Measurements from ENCODE around the gene ZPLD1. TPM values are rescaled to one million over a fixed set of nuclear protein-coding genes. Genes with fewer than 3 reads are reported as not detected.

ZPLD1 gene
- total RNA-seq, 1 donor from 2014 or later, result not detected

- Mint-ChIP-seq H3K4me3 (ENCODE audit: unreplicated experiment) (no peak overlapping the region), H3K4me1 (ENCODE audit: unreplicated experiment) (no peaks in the 10 kb centered on the region), H3K27me3 (ENCODE audit: unreplicated experiment) (peaks cover 12% of the 10 kb centered on the region), H3K9me3 (ENCODE audit: unreplicated experiment) (no peaks in the 10 kb centered on the region), H3K36me3 (ENCODE audit: unreplicated experiment) (no peaks in the 10 kb centered on the region), H3K27ac (ENCODE audit: unreplicated experiment) (no peak overlapping the region)
- TF ChIP-seq CTCF (IDR thresholded peaks at IDR 0.05), result no peak
- DNase-seq (ENCODE audit: extremely low spot score, unreplicated experiment), result no peak
These were observed 49.5 kb downstream of the ZPLD1 start for GRCh38 chr3:102484363-102484762.

GRCh38 chr3:102485701-102486100, 50.9 kb downstream of the ZPLD1 start:
- no peak overlapping the region for H3K27ac Mint-ChIP-seq (ENCODE audit: unreplicated experiment)
- H3K4me1 Mint-ChIP-seq (ENCODE audit: unreplicated experiment), result no peaks in the 10 kb centered on the region
- peaks cover 7% of the 10 kb centered on the region for H3K27me3 Mint-ChIP-seq (ENCODE audit: unreplicated experiment)
- no peak for DNase-seq (ENCODE audit: extremely low spot score, unreplicated experiment)
- TF ChIP-seq CTCF (IDR thresholded peaks at IDR 0.05), result no peak
- no peaks in the 10 kb centered on the region for H3K9me3 Mint-ChIP-seq (ENCODE audit: unreplicated experiment)
- H3K36me3 Mint-ChIP-seq (ENCODE audit: unreplicated experiment), result no peaks in the 10 kb centered on the region
- H3K4me3 Mint-ChIP-seq (ENCODE audit: unreplicated experiment), result no peak overlapping the region

- no peak overlapping the region for H3K27ac Mint-ChIP-seq (ENCODE audit: unreplicated experiment)
- no peaks in the 10 kb centered on the region for H3K36me3 Mint-ChIP-seq (ENCODE audit: unreplicated experiment)
- DNase-seq (ENCODE audit: extremely low spot score, unreplicated experiment), result no peak
- no peak for TF ChIP-seq CTCF (IDR thresholded peaks at IDR 0.05)
- H3K9me3 Mint-ChIP-seq (ENCODE audit: unreplicated experiment), result peaks cover 3% of the 10 kb centered on the region
- peaks cover 4% of the 10 kb centered on the region for H3K27me3 Mint-ChIP-seq (ENCODE audit: unreplicated experiment)
- H3K4me1 Mint-ChIP-seq (ENCODE audit: unreplicated experiment), result no peaks in the 10 kb centered on the region
- H3K4me3 Mint-ChIP-seq (ENCODE audit: unreplicated experiment), result no peak overlapping the region
These were observed 53.5 kb downstream of the ZPLD1 start for GRCh38 chr3:102488331-102488730.

GRCh38 chr3:102492300-102492699, 57.5 kb downstream of the ZPLD1 start:
- Mint-ChIP-seq H3K4me1 (ENCODE audit: unreplicated experiment) (no peaks in the 10 kb centered on the region), H3K36me3 (ENCODE audit: unreplicated experiment) (no peaks in the 10 kb centered on the region), H3K9me3 (ENCODE audit: unreplicated experiment) (peaks cover 3% of the 10 kb centered on the region), H3K27ac (ENCODE audit: unreplicated experiment) (no peak overlapping the region), H3K27me3 (ENCODE audit: unreplicated experiment) (no peaks in the 10 kb centered on the region), H3K4me3 (ENCODE audit: unreplicated experiment) (no peak overlapping the region)
- no peak for DNase-seq (ENCODE audit: extremely low spot score, unreplicated experiment)
- TF ChIP-seq CTCF (IDR thresholded peaks at IDR 0.05), result no peak

GRCh38 chr3:102497571-102497970, 62.8 kb downstream of the ZPLD1 start:
- no peak overlapping the region for H3K4me3 Mint-ChIP-seq (ENCODE audit: unreplicated experiment)
- no peaks in the 10 kb centered on the region for H3K4me1 Mint-ChIP-seq (ENCODE audit: unreplicated experiment)
- H3K27me3 Mint-ChIP-seq (ENCODE audit: unreplicated experiment), result peaks cover 8% of the 10 kb centered on the region
- H3K36me3 Mint-ChIP-seq (ENCODE audit: unreplicated experiment), result no peaks in the 10 kb centered on the region
- no peaks in the 10 kb centered on the region for H3K9me3 Mint-ChIP-seq (ENCODE audit: unreplicated experiment)
- DNase-seq (ENCODE audit: extremely low spot score, unreplicated experiment), result no peak
- TF ChIP-seq CTCF (IDR thresholded peaks at IDR 0.05), result no peak
- no peak overlapping the region for H3K27ac Mint-ChIP-seq (ENCODE audit: unreplicated experiment)

Data from osteocyte (in vitro differentiated cells).